Common myeloid progenitor, CD34-positive (primary cell): ENCODE data around the gene PANX2.

Source experiments
- CTCF ChIA-PET: fragments of 350-600 bp; sonication (Branson Sonifier 250); formaldehyde crosslinking; loops from one replicate; lab custom pipeline; 2021; ENCODE audit warnings: antibody characterized with exemption; lab: Charles Lee
- POLR2A ChIA-PET: fragments of 350-600 bp; sonication (Branson Sonifier 250); formaldehyde crosslinking; loops from one replicate; lab custom pipeline; 2021; ENCODE audit warnings: antibody characterized with exemption; lab: Charles Lee
- DNase-seq, 3 donors: peaks; one replicate each; pipeline versions ENCODE4 v3.0.0 to v3.0.0-alpha.2; 2013
- H3K27ac ChIP-seq, 2 experiments: 1 replicate in 1 of 2; 2 replicates in 1 of 2; pipeline ENCODE4 v1.7.0; 2013; ENCODE audit warnings: inconsistent platforms in 2 of 2, low read length in 2 of 2, mild to moderate bottlenecking in 2 of 2, low read depth in 1 of 2, moderate library complexity in 1 of 2; ENCODE audit not compliant: severe bottlenecking in 2 of 2, insufficient read depth in 1 of 2, poor library complexity in 1 of 2
- H3K27me3 ChIP-seq, 5 experiments: replicated peaks in 2 of 5; 1 replicate in 3 of 5; 2 replicates in 2 of 5; pipeline versions ENCODE4 v1.6.1 to v1.7.0; 2013; ENCODE audit warnings: low read length in 4 of 5, mild to moderate bottlenecking in 2 of 5, moderate library complexity in 2 of 5, inconsistent platforms in 1 of 5; ENCODE audit not compliant: insufficient read depth in 5 of 5, control insufficient read depth in 4 of 5
- H3K36me3 ChIP-seq, 4 experiments: 1 replicate in 2 of 4; 2 replicates in 2 of 4; pipeline versions ENCODE4 v1.6.1 to v1.7.0; 2013; ENCODE audit warnings: low read length in 3 of 4, control low read depth in 1 of 4, mild to moderate bottlenecking in 1 of 4; ENCODE audit not compliant: control insufficient read depth in 4 of 4, insufficient read depth in 4 of 4
- H3K4me1 ChIP-seq, 4 experiments: 1 replicate in 3 of 4; 2 replicates in 1 of 4; pipeline versions ENCODE4 v1.6.1 to v1.7.1; 2013; ENCODE audit warnings: low read length in 3 of 4, mild to moderate bottlenecking in 3 of 4, control low read depth in 1 of 4, inconsistent platforms in 1 of 4, moderate library complexity in 1 of 4; ENCODE audit not compliant: control insufficient read depth in 4 of 4, insufficient read depth in 4 of 4; ENCODE audit errors: control extremely low read depth in 1 of 4
- H3K4me3 ChIP-seq, 7 experiments: 1 replicate in 4 of 7; 2 replicates in 3 of 7; pipeline versions ENCODE4 v1.5.1 to v1.7.0; 2013; ENCODE audit warnings: mild to moderate bottlenecking in 7 of 7, low read length in 6 of 7, moderate library complexity in 6 of 7, inconsistent platforms in 2 of 7, low read depth in 2 of 7, control low read depth in 1 of 7; ENCODE audit not compliant: insufficient read depth in 4 of 7, control insufficient read depth in 1 of 7; ENCODE audit errors: extremely low read depth in 1 of 7
- H3K9me3 ChIP-seq, 5 experiments: 1 replicate in 4 of 5; 2 replicates in 1 of 5; pipeline versions ENCODE4 v1.6.1 to v1.7.1; 2013; ENCODE audit warnings: low read length in 4 of 5, mild to moderate bottlenecking in 2 of 5, inconsistent platforms in 1 of 5, low read depth in 1 of 5, moderate library complexity in 1 of 5; ENCODE audit not compliant: control insufficient read depth in 4 of 5, insufficient read depth in 2 of 5; ENCODE audit errors: control extremely low read depth in 1 of 5
- WGBS: methylation state at CpG from one replicate; pipeline ENCODE4 v1.1.5; 2013; ENCODE audit not compliant: insufficient coverage; 5-methylcytosine and 5-hydroxymethylcytosine counted together

PANX2 gene

DNA sequence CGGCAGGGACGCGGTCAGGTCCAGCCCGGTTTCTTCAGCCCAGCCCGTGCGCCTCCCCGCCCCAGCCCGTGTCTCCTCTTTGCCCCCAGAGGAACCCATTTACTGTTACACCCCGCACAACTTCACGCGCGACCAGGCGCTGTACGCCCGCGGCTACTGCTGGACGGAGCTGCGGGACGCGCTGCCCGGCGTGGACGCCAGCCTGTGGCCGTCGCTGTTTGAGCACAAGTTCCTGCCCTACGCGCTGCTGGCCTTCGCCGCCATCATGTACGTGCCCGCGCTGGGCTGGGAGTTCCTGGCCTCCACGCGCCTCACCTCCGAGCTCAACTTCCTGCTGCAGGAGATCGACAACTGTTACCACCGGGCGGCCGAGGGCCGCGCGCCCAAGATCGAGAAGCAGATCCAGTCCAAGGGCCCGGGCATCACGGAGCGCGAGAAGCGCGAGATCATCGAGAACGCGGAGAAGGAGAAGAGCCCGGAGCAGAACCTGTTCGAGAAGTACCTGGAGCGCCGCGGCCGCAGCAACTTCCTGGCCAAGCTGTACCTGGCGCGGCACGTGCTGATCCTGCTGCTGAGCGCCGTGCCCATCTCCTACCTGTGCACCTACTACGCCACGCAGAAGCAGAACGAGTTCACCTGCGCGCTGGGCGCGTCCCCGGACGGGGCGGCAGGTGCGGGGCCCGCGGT is 6.5 kb downstream of the PANX2 start:
- WGBS = 98% methylated on average over 73 of the region's 76 CpGs
- Histone ChIP-seq H3K27me3 (peaks cover 0 to 2% (median 0%) of the 10 kb centered on the region in 5 experiments), H3K9me3 (no peaks in the 10 kb centered on the region), H3K4me1 (peaks cover 0 to 45% (median 30%) of the 10 kb centered on the region in 4 experiments), H3K4me3 (no peak overlapping the region), H3K36me3 (peaks cover 0 to 2% (median 0%) of the 10 kb centered on the region in 4 experiments), H3K27ac (no peak overlapping the region)
- DNase-seq = no peak
- CTCF ChIA-PET = interaction anchor here (1.7 kb wide), 1 partner anchor 29 kb away, joined by 3 read pairs; no protein-coding TSS in a partner anchor
- POLR2A ChIA-PET = no interaction called here

DNA sequence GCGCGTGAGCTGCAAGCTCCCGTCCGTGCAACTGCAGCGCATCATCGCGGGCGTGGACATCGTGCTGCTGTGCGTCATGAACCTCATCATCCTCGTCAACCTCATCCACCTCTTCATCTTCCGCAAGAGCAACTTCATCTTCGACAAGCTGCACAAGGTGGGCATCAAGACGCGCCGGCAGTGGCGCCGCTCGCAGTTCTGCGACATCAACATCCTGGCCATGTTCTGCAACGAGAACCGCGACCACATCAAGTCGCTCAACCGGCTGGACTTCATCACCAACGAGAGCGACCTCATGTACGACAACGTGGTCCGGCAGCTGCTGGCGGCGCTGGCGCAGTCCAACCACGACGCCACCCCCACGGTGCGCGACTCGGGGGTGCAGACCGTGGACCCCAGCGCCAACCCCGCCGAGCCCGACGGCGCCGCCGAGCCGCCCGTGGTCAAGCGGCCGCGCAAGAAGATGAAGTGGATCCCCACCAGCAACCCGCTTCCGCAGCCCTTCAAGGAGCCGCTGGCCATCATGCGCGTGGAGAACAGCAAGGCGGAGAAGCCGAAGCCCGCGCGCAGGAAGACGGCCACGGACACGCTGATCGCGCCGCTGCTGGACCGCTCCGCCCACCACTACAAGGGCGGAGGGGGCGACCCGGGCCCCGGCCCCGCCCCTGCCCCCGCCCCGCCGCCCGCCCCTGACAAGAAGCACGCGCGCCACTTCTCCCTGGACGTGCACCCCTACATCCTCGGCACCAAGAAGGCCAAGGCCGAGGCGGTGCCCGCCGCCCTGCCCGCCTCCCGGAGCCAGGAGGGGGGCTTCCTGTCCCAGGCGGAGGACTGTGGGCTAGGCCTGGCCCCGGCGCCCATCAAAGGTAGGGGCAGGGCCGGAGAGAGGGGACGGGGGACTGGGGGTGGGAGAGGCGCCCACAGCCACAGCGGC is 7.3 kb downstream of the PANX2 start:
- Histone ChIP-seq H3K9me3 (no peaks in the 10 kb centered on the region), H3K27me3 (peaks cover 0 to 2% (median 0%) of the 10 kb centered on the region in 5 experiments), H3K4me1 (peaks cover 0 to 43% (median 28%) of the 10 kb centered on the region in 4 experiments), H3K36me3 (peaks cover 0 to 2% (median 0%) of the 10 kb centered on the region in 4 experiments), H3K27ac (no peak overlapping the region), H3K4me3 (no peak overlapping the region)
- DNase-seq = no peak
- ChIA-PET CTCF (interaction anchor here (1.7 kb wide), 1 partner anchor 29 kb away, joined by 3 read pairs; no protein-coding TSS in a partner anchor), POLR2A (interaction anchor here (0.8 kb wide), 1 partner anchor 13 kb away, joined by 3 read pairs; no protein-coding TSS in a partner anchor)
- WGBS = 70% methylated on average over 59 of the region's 98 CpGs

DNA sequence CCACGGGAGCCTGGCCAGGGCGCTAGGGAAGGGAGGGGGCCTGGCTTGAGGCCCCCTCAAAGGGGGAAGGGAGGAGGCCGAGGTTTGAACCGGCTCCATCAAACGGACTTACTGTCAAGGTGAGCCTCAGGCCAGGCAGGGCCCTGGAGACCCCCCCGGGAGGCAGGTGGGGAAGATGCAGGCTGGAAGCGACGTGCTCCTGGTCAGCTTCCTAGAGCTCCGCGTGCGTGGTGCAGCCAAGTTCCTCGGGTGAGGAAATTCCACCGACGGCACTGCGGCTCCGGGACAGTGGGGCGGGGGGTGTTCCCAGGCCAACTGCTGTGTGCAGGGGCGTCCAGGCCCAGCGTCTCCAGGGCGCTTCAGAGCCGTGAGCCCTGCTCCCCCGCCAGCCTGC is 7.9 kb downstream of the PANX2 start:
- Histone ChIP-seq H3K27ac (no peak overlapping the region), H3K27me3 (peaks cover 0 to 2% (median 0%) of the 10 kb centered on the region in 5 experiments), H3K9me3 (no peaks in the 10 kb centered on the region), H3K36me3 (peaks cover 0 to 2% (median 0%) of the 10 kb centered on the region in 4 experiments), H3K4me3 (no peak overlapping the region), H3K4me1 (peaks cover 0 to 37% (median 22%) of the 10 kb centered on the region in 4 experiments)
- POLR2A ChIA-PET = interaction anchor here (0.8 kb wide), 1 partner anchor 13 kb away, joined by 3 read pairs; no protein-coding TSS in a partner anchor
- CTCF ChIA-PET = no interaction called here
- 83% methylated on average over 21 of the region's 22 CpGs for WGBS
- DNase-seq = no peak

DNA sequence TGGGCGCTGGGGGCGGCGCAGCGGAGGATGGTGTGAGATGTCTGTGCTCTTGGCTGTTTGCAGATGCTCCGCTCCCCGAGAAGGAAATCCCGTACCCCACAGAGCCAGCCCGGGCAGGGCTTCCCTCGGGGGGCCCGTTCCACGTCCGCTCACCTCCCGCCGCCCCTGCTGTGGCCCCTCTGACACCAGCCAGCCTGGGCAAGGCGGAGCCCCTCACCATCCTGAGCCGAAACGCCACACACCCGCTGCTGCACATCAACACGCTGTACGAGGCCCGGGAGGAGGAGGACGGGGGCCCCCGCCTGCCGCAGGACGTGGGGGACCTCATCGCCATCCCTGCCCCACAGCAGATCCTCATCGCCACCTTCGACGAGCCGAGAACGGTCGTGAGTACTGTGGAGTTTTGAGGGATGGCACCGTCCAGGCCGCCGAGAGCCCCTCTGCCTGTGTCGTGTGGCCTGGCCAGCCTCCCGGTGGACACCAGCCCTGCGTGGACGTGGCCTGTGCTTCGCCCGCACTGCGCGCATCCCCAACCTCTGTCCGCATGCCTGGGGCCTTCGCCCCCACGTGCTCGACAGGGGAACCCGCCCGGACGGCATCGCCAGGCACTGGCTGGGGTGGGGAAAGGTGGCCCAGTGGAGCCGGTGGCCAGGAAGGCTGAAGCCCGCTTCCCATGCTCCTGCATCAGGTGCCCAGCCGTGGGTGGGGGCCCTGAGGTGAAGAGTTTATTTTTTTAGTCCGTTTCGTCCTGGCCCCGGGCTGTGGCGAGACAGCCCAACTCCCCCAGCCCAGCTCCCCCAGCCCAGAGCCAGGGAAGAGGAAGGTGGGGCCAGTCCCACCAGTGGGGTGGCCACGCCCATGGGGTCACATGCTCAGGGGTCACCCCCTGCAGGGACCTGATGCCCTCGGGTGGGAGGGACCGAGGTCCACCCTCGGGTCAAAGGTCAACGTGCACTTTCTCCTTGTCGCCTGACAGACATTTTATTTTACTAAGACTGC is 8.6 kb downstream of the PANX2 start:
- peak overlapping the region in 1 of 7 experiments; percentile 33 for H3K4me3 ChIP-seq
- H3K9me3 ChIP-seq = no peaks in the 10 kb centered on the region
- no peak overlapping the region for H3K27ac ChIP-seq
- peaks cover 0 to 34% (median 20%) of the 10 kb centered on the region in 4 experiments for H3K4me1 ChIP-seq
- H3K27me3 ChIP-seq = peaks cover 0 to 2% (median 0%) of the 10 kb centered on the region in 5 experiments
- ChIA-PET POLR2A (interaction anchor here (0.8 to 1.2 kb wide), 2 partner anchors 12 kb away, joined by 3 to 4 read pairs; no protein-coding TSS in a partner anchor), CTCF (interaction anchor here (1.0 kb wide), 1 partner anchor 147 kb away, joined by 3 read pairs; no protein-coding TSS in a partner anchor)
- H3K36me3 ChIP-seq = peaks cover 0 to 2% (median 0%) of the 10 kb centered on the region in 4 experiments
- WGBS = 89% methylated on average over 41 of the region's 64 CpGs
- no peak for DNase-seq

DNA sequence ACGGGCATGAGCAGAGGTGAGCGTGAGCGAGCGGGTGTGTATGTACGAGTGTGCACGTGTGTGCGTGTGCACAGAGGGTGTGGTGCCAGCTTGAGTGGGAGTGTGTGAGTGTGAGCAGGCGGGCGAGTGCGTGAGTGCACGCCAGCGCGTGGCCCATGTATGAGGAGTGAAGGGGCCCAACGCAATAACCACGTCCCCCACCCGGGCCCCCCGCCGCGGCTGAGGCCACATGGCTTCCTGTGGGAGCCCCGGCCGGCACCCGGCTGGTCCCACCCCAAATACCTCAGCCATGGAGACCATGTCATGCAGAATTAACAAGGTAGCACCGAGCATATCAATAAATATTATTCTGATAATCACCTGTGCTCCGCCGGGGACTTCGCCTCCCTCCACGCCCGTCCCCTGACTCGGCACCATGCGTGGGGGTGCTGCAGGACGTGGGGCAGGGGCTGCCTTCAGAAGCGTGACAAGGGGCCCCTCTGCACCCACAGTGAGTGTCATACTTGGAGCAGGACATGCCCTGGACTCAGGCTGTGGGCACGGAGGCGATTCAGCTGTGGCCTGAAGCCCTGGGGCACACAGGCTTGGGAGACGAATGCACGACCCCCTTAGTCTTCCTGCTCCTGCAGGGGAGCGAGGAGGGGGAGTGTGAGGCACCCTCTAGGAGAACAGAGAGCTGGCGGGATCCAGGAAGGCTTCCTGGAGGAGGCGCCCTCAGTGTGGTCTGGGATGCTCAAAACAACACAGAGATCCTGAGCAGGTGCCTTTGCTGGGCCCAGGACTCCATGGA is 9.6 kb downstream of the PANX2 start:
- Histone ChIP-seq H3K4me3 (peak overlapping the region in 1 of 7 experiments; percentile 33), H3K36me3 (peaks cover 0 to 2% (median 0%) of the 10 kb centered on the region in 4 experiments), H3K27ac (no peak overlapping the region), H3K27me3 (peaks cover 0 to 6% (median 2%) of the 10 kb centered on the region in 5 experiments), H3K9me3 (no peaks in the 10 kb centered on the region), H3K4me1 (peaks cover 0 to 43% (median 28%) of the 10 kb centered on the region in 4 experiments)
- 44% methylated on average over 32 of the region's 39 CpGs for whole genome bisulfite sequencing
- ChIA-PET CTCF (interaction anchor here (1.0 to 2.1 kb wide), 3 partner anchors 11 to 148 kb away, joined by 3 to 11 read pairs (median 3); no protein-coding TSS in a partner anchor), POLR2A (interaction anchor here (0.6 to 1.2 kb wide), 2 partner anchors 11 to 115 kb away, joined by 3 to 4 read pairs; no protein-coding TSS in a partner anchor)
- DNase-seq = no peak
